GM18951 (cell line): ENCODE measurements around the gene MKLN1.

ENCODE experiments used
- POLR2A ChIP-seq: IDR thresholded peaks from 4 replicates; pipeline ENCODE4 v1.6.1; 2011; ENCODE audit warnings: mild to moderate bottlenecking; ENCODE audit not compliant: insufficient read length, insufficient read depth; ENCODE audit errors: extremely low read depth
- in situ Hi-C: fragments of 300-500 bp; cut with MboI; formaldehyde crosslinking; loops from one replicate; pipeline ENCODE4 v1.12.0; 2022; ENCODE audit warnings: low sequenced_read_pairs, mixed read lengths, inconsistent platforms; ENCODE audit not compliant: unreplicated experiment

The MKLN1 gene

DNA sequence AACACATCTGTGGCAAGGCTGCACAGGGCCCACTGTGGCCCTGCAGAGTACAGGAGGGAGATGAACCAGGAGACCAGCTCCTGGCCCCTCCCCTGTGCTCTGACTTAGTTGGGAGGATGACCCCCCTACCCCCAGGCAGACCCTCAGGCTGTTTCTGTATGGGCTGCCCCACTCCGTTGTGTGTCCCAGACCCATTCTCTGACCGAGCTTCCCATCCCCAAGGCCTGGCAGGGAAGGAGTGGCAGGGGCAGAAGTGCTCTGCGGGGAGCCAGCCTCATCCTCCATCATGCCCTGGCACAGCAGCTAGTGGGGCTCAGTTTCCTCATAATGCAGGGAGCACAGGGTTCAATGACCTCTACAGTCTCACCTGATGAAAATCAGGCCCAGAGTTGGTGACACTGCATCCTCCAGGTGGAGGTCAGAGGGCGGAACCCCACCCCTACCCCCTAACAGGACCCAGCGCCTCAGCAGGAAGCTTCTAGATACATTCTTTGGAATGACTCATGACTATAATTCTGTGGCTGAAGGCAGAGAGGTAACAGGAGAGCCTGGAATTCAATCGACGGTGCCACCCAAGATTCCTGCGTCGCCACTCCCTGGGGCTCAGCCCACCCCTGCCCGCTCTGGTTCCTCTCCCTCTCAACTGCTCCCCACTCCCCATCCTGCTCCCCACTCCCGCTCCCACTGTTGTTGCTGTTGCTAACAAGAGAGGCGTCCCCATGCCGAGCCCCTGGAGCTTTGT lies 210.6 kb downstream of the MKLN1 start:
- TF ChIP-seq POLR2A, result no peak
- in situ Hi-C loops, result no loop called here

DNA sequence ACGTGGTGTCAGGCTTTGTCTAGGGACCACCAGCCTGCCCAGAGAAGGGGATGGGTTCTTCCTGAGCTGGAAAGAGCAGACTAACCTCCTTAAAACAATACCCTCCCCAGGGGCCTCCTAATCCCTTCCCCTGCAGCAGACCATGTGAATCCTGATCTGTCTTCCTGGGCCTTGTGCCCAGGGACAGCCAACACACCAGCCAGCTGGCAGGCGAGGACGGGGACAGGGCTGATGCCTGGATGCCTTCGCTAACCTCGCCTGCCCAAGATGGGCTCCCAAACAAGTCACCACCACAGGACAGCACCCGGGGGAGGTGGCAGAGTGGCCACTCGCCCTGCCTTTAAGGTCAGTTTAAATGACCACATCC lies 211.1 kb downstream of the MKLN1 start:
- in situ Hi-C loops, result no loop called here
- TF ChIP-seq POLR2A, result no peak

DNA sequence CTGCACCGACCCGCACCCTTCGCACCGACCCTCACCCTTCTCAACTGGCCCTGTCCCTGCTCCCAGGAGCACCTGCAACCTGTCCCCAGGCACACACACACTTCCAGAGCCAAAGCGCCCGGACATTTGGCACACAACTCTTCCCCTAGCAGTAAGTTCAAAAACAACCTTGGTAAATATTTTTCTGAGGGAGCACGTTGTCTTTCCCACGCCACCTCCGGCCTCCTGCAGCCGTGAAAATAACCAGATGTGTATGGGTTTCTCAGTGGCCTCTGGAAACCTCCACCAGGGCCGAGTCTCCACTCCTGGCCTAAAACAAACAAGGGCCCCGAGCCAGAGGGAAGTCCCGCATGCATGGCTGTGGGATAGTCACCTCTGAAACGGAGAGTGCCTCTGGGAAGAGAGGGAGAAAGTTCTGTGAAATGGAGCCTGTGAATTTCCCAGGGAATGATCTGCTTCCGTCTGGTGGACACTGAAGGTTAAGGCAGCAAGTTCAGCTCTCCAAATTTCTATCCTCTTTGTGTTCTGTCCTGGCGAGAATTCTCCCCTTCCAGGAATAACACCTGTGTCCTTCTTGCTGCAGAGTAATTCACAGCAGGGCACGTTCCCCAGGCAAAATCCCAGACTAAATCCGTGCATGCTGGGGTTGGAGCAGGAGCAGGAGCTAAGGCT lies 213.0 kb downstream of the MKLN1 start:
- TF ChIP-seq POLR2A, result no peak
- in situ Hi-C loops, result no loop called here

DNA sequence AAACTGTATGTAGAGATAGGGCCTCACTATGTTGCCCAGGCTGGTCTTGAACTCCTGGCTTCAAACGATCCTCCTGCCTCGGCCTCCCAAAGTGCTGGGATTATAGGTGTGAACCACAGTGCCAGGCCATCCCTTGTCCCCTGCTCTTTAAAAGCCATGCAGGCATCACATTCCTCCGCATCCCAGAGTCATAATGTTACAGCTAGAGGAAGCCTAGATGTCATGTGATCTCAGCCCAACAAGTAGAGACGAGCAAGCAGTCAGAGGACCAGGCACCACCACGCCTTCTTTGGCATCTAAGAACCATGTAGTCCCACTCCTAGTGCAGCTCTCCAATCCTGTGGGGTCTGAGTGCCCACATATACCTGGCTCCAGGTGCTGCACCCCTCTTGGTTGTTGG lies 215.6 kb downstream of the MKLN1 start:
- TF ChIP-seq POLR2A, result no peak

DNA sequence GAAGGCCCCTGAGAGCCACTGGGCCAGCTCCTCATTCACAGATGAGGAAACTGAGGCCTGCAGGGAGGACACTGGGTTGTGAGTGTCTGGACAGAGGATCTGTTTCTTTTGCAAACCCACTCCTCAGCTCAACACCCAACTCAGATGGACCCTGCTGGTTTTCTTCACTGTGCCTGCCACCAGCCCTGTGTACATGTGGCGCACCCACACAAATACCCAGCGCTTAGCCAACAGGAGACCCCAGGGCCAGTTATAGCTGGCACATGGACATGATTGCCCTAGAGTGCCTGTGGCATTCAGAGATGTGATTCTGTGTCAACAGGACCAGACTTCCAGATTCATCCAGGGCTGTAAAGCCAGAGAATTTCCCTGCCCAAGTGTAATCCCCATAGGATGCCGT lies 216.3 kb downstream of the MKLN1 start:
- in situ Hi-C loops, result no loop called here
- TF ChIP-seq POLR2A, result no peak

More for the DNA sequence above, 215.6 kb downstream of the MKLN1 start:
- in situ Hi-C loops, result no loop called here

DNA sequence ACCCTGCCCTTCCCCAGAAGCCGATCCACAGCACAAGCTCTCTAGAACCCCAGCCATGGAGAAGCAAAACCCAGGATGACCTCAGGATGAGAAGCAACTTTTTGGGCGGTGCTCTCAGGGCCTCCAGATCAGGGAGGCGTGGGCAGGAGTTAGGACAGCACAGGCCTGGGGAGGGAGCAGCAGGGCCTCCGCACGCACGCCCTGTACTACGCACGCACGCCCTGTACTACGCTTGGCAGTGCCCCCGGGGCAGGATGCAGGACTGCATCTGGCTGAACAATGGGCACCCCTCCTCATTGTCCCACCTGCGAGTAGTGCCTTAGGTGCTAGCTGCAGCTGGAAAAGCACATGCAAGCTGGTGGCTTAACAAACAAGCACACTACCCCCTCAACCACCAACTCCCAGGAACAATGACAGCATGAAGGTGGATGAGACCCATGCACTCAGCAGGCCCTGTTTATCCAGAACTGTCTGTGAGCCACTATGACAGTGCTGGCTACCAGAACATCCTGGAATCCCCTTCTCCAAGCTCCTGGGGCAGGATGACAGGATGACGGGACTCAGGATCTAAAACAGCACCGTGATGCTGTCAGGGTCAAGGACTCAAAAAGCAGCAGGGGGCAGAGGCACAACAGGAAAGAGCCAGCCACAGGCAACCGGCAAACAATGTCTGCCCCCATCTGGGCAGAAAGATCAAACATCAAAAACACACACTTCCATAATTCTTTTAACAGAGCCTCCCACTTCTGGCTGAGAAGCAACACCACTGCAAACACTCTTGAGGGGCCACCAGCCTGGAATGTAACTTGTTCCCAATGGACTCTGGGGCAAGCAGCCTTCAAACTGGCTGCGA lies 217.0 kb downstream of the MKLN1 start:
- in situ Hi-C loops, result no loop called here
- TF ChIP-seq POLR2A, result no peak

DNA sequence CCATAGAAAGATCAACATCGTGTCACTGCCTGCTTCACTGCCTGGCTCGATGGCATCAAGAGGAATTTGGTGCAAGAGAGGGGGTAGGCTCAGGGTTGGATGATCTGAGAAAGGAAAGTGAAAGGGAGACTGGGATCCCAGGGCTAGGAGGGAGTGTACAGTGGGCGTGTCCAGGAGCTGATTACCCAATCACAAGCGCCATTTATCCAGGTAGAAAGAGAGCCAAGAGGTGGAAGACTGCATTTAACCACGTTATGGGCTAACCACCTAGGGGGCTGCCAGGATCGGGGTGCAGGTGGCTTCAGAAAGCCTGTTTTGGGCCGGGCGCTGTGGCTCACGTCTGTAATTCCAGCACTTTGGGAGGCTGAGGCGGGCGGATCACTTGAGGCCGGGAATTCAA lies 218.4 kb downstream of the MKLN1 start:
- in situ Hi-C loops, result no loop called here

More for the DNA sequence above, 218.4 kb downstream of the MKLN1 start:
- no peak for TF ChIP-seq POLR2A
